Skeletal muscle satellite cell (primary cell): Measurements from ENCODE around the gene C16orf74.

ENCODE experiments used
- H3K27me3 ChIP-seq: 2 replicates; pipeline ENCODE4 v1.7.0; 2013; ENCODE audit warnings: low read length; ENCODE audit not compliant: control insufficient read depth, insufficient read depth
- H3K36me3 ChIP-seq: 2 replicates; pipeline ENCODE4 v1.7.0; 2013; ENCODE audit warnings: mild to moderate bottlenecking, control low read depth, low read length; ENCODE audit not compliant: insufficient read depth
- H3K4me1 ChIP-seq: 2 replicates; pipeline ENCODE4 v1.7.0; 2013; ENCODE audit warnings: low read length; ENCODE audit not compliant: control insufficient read depth, insufficient read depth
- H3K4me2 ChIP-seq: 2 replicates; pipeline ENCODE4 v1.7.0; 2013; ENCODE audit warnings: mild to moderate bottlenecking, low read length
- H3K4me3 ChIP-seq: 2 replicates; pipeline ENCODE4 v1.7.0; 2013; ENCODE audit warnings: low read length
- H3K9ac ChIP-seq: 2 replicates; pipeline ENCODE4 v1.7.0; 2013; ENCODE audit warnings: mild to moderate bottlenecking, low read depth, low read length, moderate library complexity
- H3K9me3 ChIP-seq: replicated peaks from 2 replicates; pipeline ENCODE4 v1.7.0; 2013; ENCODE audit warnings: mild to moderate bottlenecking, control low read depth, low read length

The C16orf74 gene

GRCh38 chr16:85788819-85789218 lies 37.9 kb upstream of the C16orf74 start:
- no peaks in the 10 kb centered on the region for H3K4me1 ChIP-seq
- no peak overlapping the region for H3K9ac ChIP-seq
- H3K9me3 ChIP-seq, result no peaks in the 10 kb centered on the region
- no peak overlapping the region for H3K4me3 ChIP-seq
- H3K27me3 ChIP-seq, result no peaks in the 10 kb centered on the region
- H3K4me2 ChIP-seq, result no peak overlapping the region
- peaks cover 63% of the 10 kb centered on the region for H3K36me3 ChIP-seq

GRCh38 chr16:85785927-85786326 lies 35.0 kb upstream of the C16orf74 start:
- no peak overlapping the region for H3K9ac ChIP-seq
- no peaks in the 10 kb centered on the region for H3K9me3 ChIP-seq
- H3K4me2 ChIP-seq, result no peak overlapping the region
- H3K4me3 ChIP-seq, result no peak overlapping the region
- H3K27me3 ChIP-seq, result no peaks in the 10 kb centered on the region
- no peaks in the 10 kb centered on the region for H3K4me1 ChIP-seq
- peaks cover 45% of the 10 kb centered on the region for H3K36me3 ChIP-seq

GRCh38 chr16:85784813-85785212 lies 33.9 kb upstream of the C16orf74 start:
- no peak overlapping the region for H3K4me2 ChIP-seq
- no peaks in the 10 kb centered on the region for H3K27me3 ChIP-seq
- H3K4me1 ChIP-seq, result no peaks in the 10 kb centered on the region
- no peaks in the 10 kb centered on the region for H3K9me3 ChIP-seq
- no peak overlapping the region for H3K9ac ChIP-seq
- peaks cover 56% of the 10 kb centered on the region for H3K36me3 ChIP-seq
- H3K4me3 ChIP-seq, result no peak overlapping the region

- Histone ChIP-seq H3K4me3 (no peak overlapping the region), H3K36me3 (peaks cover 60% of the 10 kb centered on the region), H3K4me1 (no peaks in the 10 kb centered on the region), H3K9ac (no peak overlapping the region), H3K27me3 (no peaks in the 10 kb centered on the region), H3K9me3 (no peaks in the 10 kb centered on the region), H3K4me2 (no peak overlapping the region)
These were observed 32.5 kb upstream of the C16orf74 start for GRCh38 chr16:85783441-85783840.

- H3K27me3 ChIP-seq, result no peaks in the 10 kb centered on the region
- no peak overlapping the region for H3K4me2 ChIP-seq
- peaks cover 9% of the 10 kb centered on the region for H3K4me1 ChIP-seq
- peaks cover 61% of the 10 kb centered on the region for H3K36me3 ChIP-seq
- H3K9me3 ChIP-seq, result no peaks in the 10 kb centered on the region
- H3K9ac ChIP-seq, result no peak overlapping the region
- no peak overlapping the region for H3K4me3 ChIP-seq
These were observed 31.6 kb upstream of the C16orf74 start for GRCh38 chr16:85782451-85782850.

GRCh38 chr16:85781695-85782370 lies 30.9 kb upstream of the C16orf74 start:
- peaks cover 61% of the 10 kb centered on the region for H3K36me3 ChIP-seq
- no peak overlapping the region for H3K4me3 ChIP-seq

GRCh38 chr16:85781156-85781555 lies 30.3 kb upstream of the C16orf74 start:
- no peaks in the 10 kb centered on the region for H3K27me3 ChIP-seq
- H3K4me1 ChIP-seq, result peaks cover 11% of the 10 kb centered on the region
- H3K4me2 ChIP-seq, result no peak overlapping the region
- H3K9ac ChIP-seq, result no peak overlapping the region
- H3K36me3 ChIP-seq, result peaks cover 57% of the 10 kb centered on the region
- no peak overlapping the region for H3K4me3 ChIP-seq
- no peaks in the 10 kb centered on the region for H3K9me3 ChIP-seq

More at GRCh38 chr16:85781695-85782370, 30.9 kb upstream of the C16orf74 start:
- H3K27me3 ChIP-seq, result no peaks in the 10 kb centered on the region
- H3K4me1 ChIP-seq, result peaks cover 11% of the 10 kb centered on the region
- H3K9ac ChIP-seq, result no peak overlapping the region
- H3K9me3 ChIP-seq, result no peaks in the 10 kb centered on the region
- no peak overlapping the region for H3K4me2 ChIP-seq

GRCh38 chr16:85780281-85780680 lies 29.4 kb upstream of the C16orf74 start:
- H3K36me3 ChIP-seq, result peaks cover 53% of the 10 kb centered on the region
- no peak overlapping the region for H3K4me3 ChIP-seq
- H3K9ac ChIP-seq, result no peak overlapping the region
- H3K27me3 ChIP-seq, result no peaks in the 10 kb centered on the region
- H3K4me2 ChIP-seq, result no peak overlapping the region
- H3K4me1 ChIP-seq, result peaks cover 11% of the 10 kb centered on the region
- H3K9me3 ChIP-seq, result no peaks in the 10 kb centered on the region

- Histone ChIP-seq H3K36me3 (peaks cover 46% of the 10 kb centered on the region), H3K4me1 (peaks cover 11% of the 10 kb centered on the region), H3K9ac (no peak overlapping the region), H3K4me3 (no peak overlapping the region), H3K4me2 (no peak overlapping the region), H3K9me3 (no peaks in the 10 kb centered on the region), H3K27me3 (no peaks in the 10 kb centered on the region)
These were observed 28.0 kb upstream of the C16orf74 start for GRCh38 chr16:85778873-85779272.

GRCh38 chr16:85777583-85778310 lies 26.9 kb upstream of the C16orf74 start:
- Histone ChIP-seq H3K4me3 (no peak overlapping the region), H3K36me3 (peaks cover 46% of the 10 kb centered on the region), H3K4me1 (peaks cover 11% of the 10 kb centered on the region), H3K9me3 (no peaks in the 10 kb centered on the region), H3K9ac (no peak overlapping the region), H3K27me3 (no peaks in the 10 kb centered on the region), H3K4me2 (no peak overlapping the region)

- no peak overlapping the region for H3K9ac ChIP-seq
- H3K4me1 ChIP-seq, result peaks cover 11% of the 10 kb centered on the region
- no peaks in the 10 kb centered on the region for H3K9me3 ChIP-seq
- H3K4me2 ChIP-seq, result no peak overlapping the region
- no peaks in the 10 kb centered on the region for H3K27me3 ChIP-seq
- peaks cover 35% of the 10 kb centered on the region for H3K36me3 ChIP-seq
- H3K4me3 ChIP-seq, result no peak overlapping the region
These were observed 23.9 kb upstream of the C16orf74 start for GRCh38 chr16:85774811-85775210.

GRCh38 chr16:85774136-85774535 lies 23.2 kb upstream of the C16orf74 start:
- Histone ChIP-seq H3K27me3 (no peaks in the 10 kb centered on the region), H3K36me3 (peaks cover 29% of the 10 kb centered on the region), H3K4me1 (peaks cover 11% of the 10 kb centered on the region), H3K9me3 (no peaks in the 10 kb centered on the region), H3K9ac (no peak overlapping the region), H3K4me3 (no peak overlapping the region), H3K4me2 (no peak overlapping the region)
